Uterus (tissue), 2 donors: ENCODE measurements around the gene PRSS22.

Source experiments
- POLR2A ChIP-seq, 2 donors: fragments of 450-650 bp; IDR thresholded peaks; one replicate each; pipeline ENCODE4 v1.6.1; 2016; ENCODE audit warnings: antibody characterized with exemption in 2 of 2, mild to moderate bottlenecking in 1 of 2, moderate library complexity in 1 of 2
- TF ChIP-seq, protein P1 (sequence below), 4 experiments: fragments of 200-600 bp in 2 of 4; fragments of 450-650 bp in 2 of 4; sonication (generic) in 2 of 4; IDR thresholded peaks; one replicate each; pipeline ENCODE4 v1.5.1; 2016 to 2019; ENCODE audit warnings: antibody characterized with exemption in 4 of 4, mild to moderate bottlenecking in 2 of 4, moderate library complexity in 1 of 4

- TF ChIP-seq, protein P1, sequence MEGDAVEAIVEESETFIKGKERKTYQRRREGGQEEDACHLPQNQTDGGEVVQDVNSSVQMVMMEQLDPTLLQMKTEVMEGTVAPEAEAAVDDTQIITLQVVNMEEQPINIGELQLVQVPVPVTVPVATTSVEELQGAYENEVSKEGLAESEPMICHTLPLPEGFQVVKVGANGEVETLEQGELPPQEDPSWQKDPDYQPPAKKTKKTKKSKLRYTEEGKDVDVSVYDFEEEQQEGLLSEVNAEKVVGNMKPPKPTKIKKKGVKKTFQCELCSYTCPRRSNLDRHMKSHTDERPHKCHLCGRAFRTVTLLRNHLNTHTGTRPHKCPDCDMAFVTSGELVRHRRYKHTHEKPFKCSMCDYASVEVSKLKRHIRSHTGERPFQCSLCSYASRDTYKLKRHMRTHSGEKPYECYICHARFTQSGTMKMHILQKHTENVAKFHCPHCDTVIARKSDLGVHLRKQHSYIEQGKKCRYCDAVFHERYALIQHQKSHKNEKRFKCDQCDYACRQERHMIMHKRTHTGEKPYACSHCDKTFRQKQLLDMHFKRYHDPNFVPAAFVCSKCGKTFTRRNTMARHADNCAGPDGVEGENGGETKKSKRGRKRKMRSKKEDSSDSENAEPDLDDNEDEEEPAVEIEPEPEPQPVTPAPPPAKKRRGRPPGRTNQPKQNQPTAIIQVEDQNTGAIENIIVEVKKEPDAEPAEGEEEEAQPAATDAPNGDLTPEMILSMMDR (IDR thresholded peaks at IDR 0.05), result no peak
- no peak for TF ChIP-seq POLR2A (IDR thresholded peaks at IDR 0.05)
Observed at GRCh38 chr16:2900526-2901075, 42.6 kb upstream of the PRSS22 start.
